SKM-1 treated with dmso at 0.1 percent for 144 hours (cell line): Measurements from ENCODE around the gene EPB41L2.

Source experiments
- DNase-seq: peaks from one replicate; lab custom pipeline; 2025; ENCODE audit not compliant: unreplicated experiment; lab: John Stamatoyannopoulos, UW

The EPB41L2 gene

GRCh38 chr6:130978660-130979396 is 84.2 kb downstream of the EPB41L2 start:
- no peak for DNase-seq

- no peak for DNase-seq
These were observed 84.9 kb downstream of the EPB41L2 start for GRCh38 chr6:130978180-130978579.

GRCh38 chr6:130975325-130975724 is 87.7 kb downstream of the EPB41L2 start:
- DNase-seq, result no peak

- no peak for DNase-seq
These were observed 89.3 kb downstream of the EPB41L2 start for GRCh38 chr6:130973521-130974277.

- DNase-seq, result no peak
These were observed 91.5 kb downstream of the EPB41L2 start for GRCh38 chr6:130971504-130971903.

- DNase-seq, result no peak
These were observed 92.1 kb downstream of the EPB41L2 start for GRCh38 chr6:130970839-130971410.

GRCh38 chr6:130969791-130970491 is 93.1 kb downstream of the EPB41L2 start:
- no peak for DNase-seq

GRCh38 chr6:130969166-130969565 is 93.9 kb downstream of the EPB41L2 start:
- no peak for DNase-seq

GRCh38 chr6:130968476-130968875 is 94.6 kb downstream of the EPB41L2 start:
- DNase-seq, result no peak

- no peak for DNase-seq
These were observed 95.3 kb downstream of the EPB41L2 start for GRCh38 chr6:130967502-130968445.

- no peak for DNase-seq
These were observed 96.6 kb downstream of the EPB41L2 start for GRCh38 chr6:130966344-130966980.

- DNase-seq, result no peak
These were observed 97.4 kb downstream of the EPB41L2 start for GRCh38 chr6:130965656-130966055.

- DNase-seq, result no peak
These were observed 98.0 kb downstream of the EPB41L2 start for GRCh38 chr6:130964808-130965604.

GRCh38 chr6:130964289-130964688 is 98.8 kb downstream of the EPB41L2 start:
- DNase-seq, result no peak

- DNase-seq, result no peak
These were observed 100.1 kb downstream of the EPB41L2 start for GRCh38 chr6:130962966-130963365.

- DNase-seq, result no peak
These were observed 101.9 kb downstream of the EPB41L2 start for GRCh38 chr6:130961148-130961547.

- no peak for DNase-seq
These were observed 103.1 kb downstream of the EPB41L2 start for GRCh38 chr6:130959951-130960350.

- DNase-seq, result no peak
These were observed 104.6 kb downstream of the EPB41L2 start for GRCh38 chr6:130958468-130958867.

- no peak for DNase-seq
These were observed 107.3 kb downstream of the EPB41L2 start for GRCh38 chr6:130955755-130956154.
